ENCODE results near the gene UQCRQ. TPM values are rescaled to one million over a fixed set of nuclear protein-coding genes. Genes with fewer than 3 reads are reported as not detected.

Gene UQCRQ
- total and polyA plus RNA-seq, 2 donors (not counting 1 experiment from before 2014, with no cell fraction given): 71.1 to 90.0 TPM

DNA sequence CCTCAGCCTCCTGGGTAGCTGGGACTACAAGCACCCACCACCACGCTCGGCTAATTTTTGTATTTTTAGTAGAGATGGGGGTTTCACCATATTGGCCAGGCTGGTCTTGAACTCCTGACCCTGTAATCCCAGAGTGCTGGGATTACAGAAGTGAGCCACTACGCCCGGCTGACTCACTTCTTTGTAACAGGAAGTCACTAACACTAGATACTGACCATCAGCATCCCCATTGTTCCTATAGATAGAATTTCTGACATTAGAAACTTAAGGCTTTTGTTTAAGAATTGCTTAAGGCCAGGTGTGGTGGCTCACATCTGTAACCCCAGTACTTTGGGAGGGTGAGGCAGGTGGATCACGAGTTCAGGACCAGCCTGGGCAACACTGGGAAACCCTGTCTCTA is 49.2 kb downstream of the UQCRQ start:
- peaks cover 32% of the 10 kb centered on the region for H4K20me1 ChIP-seq (ENCODE audit: control insufficient read depth, insufficient read depth, low read length, poor library complexity, severe bottlenecking)
- no peak overlapping the region for H3K27ac ChIP-seq (ENCODE audit: low read length in 2 of 2)
- DNase-seq (no peak), ATAC-seq (ENCODE audit: low read depth) (no peak)
- no peak overlapping the region for H3K4me2 ChIP-seq (replicated peaks; ENCODE audit: low read depth, low read length, poor library complexity, severe bottlenecking)
- H3K27me3 ChIP-seq (replicated peaks in 1 of 4; ENCODE audit: control extremely low read depth in 1 of 4, control insufficient read depth in 3 of 4, insufficient read depth in 4 of 4, low read length in 3 of 4): no peaks in the 10 kb centered on the region
- intact Hi-C loops (cut with micrococcal nuclease): no loop called here
- H3K9me3 Mint-ChIP-seq (ENCODE audit: insufficient read depth): no peaks in the 10 kb centered on the region
- H3K27me3 Mint-ChIP-seq: no peaks in the 10 kb centered on the region
- no peak overlapping the region for H3K4me3 Mint-ChIP-seq
- no peaks in the 10 kb centered on the region for H3K4me1 ChIP-seq (ENCODE audit: control insufficient read depth in 2 of 2, insufficient read depth in 2 of 2, low read length in 2 of 2)
- ChIA-PET POLR2A (no interaction called here), CTCF (interaction anchor here (1.2 kb wide), 1 partner anchor 9 kb away, joined by 3 read pairs; no protein-coding TSS in a partner anchor)
- H3K9me3 ChIP-seq (ENCODE audit: control extremely low read depth in 1 of 3, control insufficient read depth in 2 of 3, insufficient read depth in 1 of 3, low read length in 2 of 3): no peaks in the 10 kb centered on the region
- TF ChIP-seq EZH2 (IDR thresholded peaks at IDR 0.05; ENCODE audit: borderline replicate concordance, insufficient read depth, low read depth, low read length, poor library complexity, severe bottlenecking): no peak
- TF ChIP-seq, protein P1, sequence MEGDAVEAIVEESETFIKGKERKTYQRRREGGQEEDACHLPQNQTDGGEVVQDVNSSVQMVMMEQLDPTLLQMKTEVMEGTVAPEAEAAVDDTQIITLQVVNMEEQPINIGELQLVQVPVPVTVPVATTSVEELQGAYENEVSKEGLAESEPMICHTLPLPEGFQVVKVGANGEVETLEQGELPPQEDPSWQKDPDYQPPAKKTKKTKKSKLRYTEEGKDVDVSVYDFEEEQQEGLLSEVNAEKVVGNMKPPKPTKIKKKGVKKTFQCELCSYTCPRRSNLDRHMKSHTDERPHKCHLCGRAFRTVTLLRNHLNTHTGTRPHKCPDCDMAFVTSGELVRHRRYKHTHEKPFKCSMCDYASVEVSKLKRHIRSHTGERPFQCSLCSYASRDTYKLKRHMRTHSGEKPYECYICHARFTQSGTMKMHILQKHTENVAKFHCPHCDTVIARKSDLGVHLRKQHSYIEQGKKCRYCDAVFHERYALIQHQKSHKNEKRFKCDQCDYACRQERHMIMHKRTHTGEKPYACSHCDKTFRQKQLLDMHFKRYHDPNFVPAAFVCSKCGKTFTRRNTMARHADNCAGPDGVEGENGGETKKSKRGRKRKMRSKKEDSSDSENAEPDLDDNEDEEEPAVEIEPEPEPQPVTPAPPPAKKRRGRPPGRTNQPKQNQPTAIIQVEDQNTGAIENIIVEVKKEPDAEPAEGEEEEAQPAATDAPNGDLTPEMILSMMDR (IDR thresholded peaks at IDR 0.05): no peak
- WGBS (ENCODE audit: insufficient coverage): 80% methylated on average over 1 of the region's 5 CpGs
- H3K4me3 ChIP-seq (ENCODE audit: control extremely low read depth in 1 of 5, extremely low read depth in 1 of 5, insufficient read depth in 1 of 5, low read depth in 2 of 5, low read length in 4 of 5): no peak overlapping the region
- peaks cover 3% of the 10 kb centered on the region for H3K4me1 Mint-ChIP-seq
- peaks cover 7 to 42% of the 10 kb centered on the region in 2 experiments for H3K36me3 ChIP-seq (replicated peaks in 1 of 2; ENCODE audit: control extremely low read depth in 1 of 2, control insufficient read depth in 1 of 2, extremely low read depth in 1 of 2, insufficient read depth in 2 of 2, low read length in 1 of 2)
- peaks cover 68% of the 10 kb centered on the region for H3K79me2 ChIP-seq (ENCODE audit: control insufficient read depth, insufficient read depth, low read length)
- no peak overlapping the region for H2AFZ ChIP-seq (ENCODE audit: insufficient read depth, low read depth, low read length, poor library complexity, severe bottlenecking)
- no peak overlapping the region for H3K9ac ChIP-seq (ENCODE audit: low read length)
- H3K27ac Mint-ChIP-seq: no peak overlapping the region

DNA sequence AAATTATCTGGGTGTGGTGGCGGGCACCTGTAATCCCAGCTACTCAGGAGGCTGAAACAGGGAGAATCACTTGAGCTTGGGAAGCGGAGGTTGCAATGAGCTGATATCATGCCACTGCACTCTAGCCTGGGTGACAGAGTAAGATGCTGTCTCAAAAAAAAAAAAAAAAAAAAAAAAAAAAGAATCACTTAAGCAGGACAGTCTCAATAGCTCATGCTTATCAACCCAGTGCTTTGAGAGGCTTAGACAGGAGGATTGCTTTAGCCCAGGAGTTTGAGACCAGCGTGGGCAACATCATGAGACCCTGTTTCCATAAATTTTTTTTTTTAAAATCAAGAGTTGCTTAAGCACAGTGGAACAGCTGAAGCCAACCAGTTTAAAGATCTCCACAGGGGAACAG is 49.6 kb downstream of the UQCRQ start:
- Mint-ChIP-seq H3K27ac (no peak overlapping the region), H3K9me3 (ENCODE audit: insufficient read depth) (no peaks in the 10 kb centered on the region), H3K4me1 (peaks cover 3% of the 10 kb centered on the region), H3K27me3 (no peaks in the 10 kb centered on the region), H3K4me3 (no peak overlapping the region)
- Histone ChIP-seq H4K20me1 (ENCODE audit: control insufficient read depth, insufficient read depth, low read length, poor library complexity, severe bottlenecking) (peaks cover 31% of the 10 kb centered on the region), H3K79me2 (ENCODE audit: control insufficient read depth, insufficient read depth, low read length) (peaks cover 69% of the 10 kb centered on the region), H3K27ac (ENCODE audit: low read length in 2 of 2) (no peak overlapping the region), H3K9ac (ENCODE audit: low read length) (no peak overlapping the region), H3K4me2 (replicated peaks; ENCODE audit: low read depth, low read length, poor library complexity, severe bottlenecking) (no peak overlapping the region), H3K9me3 (ENCODE audit: control extremely low read depth in 1 of 3, control insufficient read depth in 2 of 3, insufficient read depth in 1 of 3, low read length in 2 of 3) (no peaks in the 10 kb centered on the region), H3K27me3 (replicated peaks in 1 of 4; ENCODE audit: control extremely low read depth in 1 of 4, control insufficient read depth in 3 of 4, insufficient read depth in 4 of 4, low read length in 3 of 4) (no peaks in the 10 kb centered on the region), H3K36me3 (replicated peaks in 1 of 2; ENCODE audit: control extremely low read depth in 1 of 2, control insufficient read depth in 1 of 2, extremely low read depth in 1 of 2, insufficient read depth in 2 of 2, low read length in 1 of 2) (peaks cover 5 to 42% of the 10 kb centered on the region in 2 experiments), H3K4me1 (ENCODE audit: control insufficient read depth in 2 of 2, insufficient read depth in 2 of 2, low read length in 2 of 2) (no peaks in the 10 kb centered on the region), H2AFZ (ENCODE audit: insufficient read depth, low read depth, low read length, poor library complexity, severe bottlenecking) (no peak overlapping the region), H3K4me3 (ENCODE audit: control extremely low read depth in 1 of 5, extremely low read depth in 1 of 5, insufficient read depth in 1 of 5, low read depth in 2 of 5, low read length in 4 of 5) (no peak overlapping the region)
- CTCF ChIA-PET: interaction anchor here (1.2 kb wide), 1 partner anchor 9 kb away, joined by 3 read pairs; no protein-coding TSS in a partner anchor
- 100% methylated on average over 2 of the region's 3 CpGs for WGBS (ENCODE audit: insufficient coverage)
- ATAC-seq (ENCODE audit: low read depth) (no peak), DNase-seq (no peak)
- TF ChIP-seq, protein P1 (IDR thresholded peaks at IDR 0.05): no peak
- TF ChIP-seq EZH2 (IDR thresholded peaks at IDR 0.05; ENCODE audit: borderline replicate concordance, insufficient read depth, low read depth, low read length, poor library complexity, severe bottlenecking): no peak
- intact Hi-C loops (cut with micrococcal nuclease): no loop called here
- POLR2A ChIA-PET: no interaction called here

Small RNAs within 50 kb of the gene (small RNA-seq; reads per million reads assigned to genes)
- not detected for gene RNA5SP192 (ENCODE audit: insufficient read length, low read depth, low replicate concordance)

Other genes starting within 250 kb of the UQCRQ start
- 0.42 TPM in 1 of 2 replicates, not detected in the other for gene IL13, start 208.5 kb upstream of the UQCRQ start, total RNA-seq
- gene IL13, start 208.5 kb upstream of the UQCRQ start, polyA plus RNA-seq: 0.14 and 0.45 TPM in 2 replicates
- not detected in 2 replicates for gene IL4, start 192.7 kb upstream of the UQCRQ start, total RNA-seq
- gene IL4, start 192.7 kb upstream of the UQCRQ start, polyA plus RNA-seq: not detected in 2 replicates
- 13.6 and 16.0 TPM in 2 replicates for gene KIF3A, start 129.1 kb upstream of the UQCRQ start, total RNA-seq
- 1.3 and 1.5 TPM in 2 replicates for gene KIF3A, start 129.1 kb upstream of the UQCRQ start, polyA plus RNA-seq
- 1.1 and 2.0 TPM in 2 replicates for gene CCNI2, start 119.2 kb upstream of the UQCRQ start, total RNA-seq
- 0.04 and 0.39 TPM in 2 replicates for gene CCNI2, start 119.2 kb upstream of the UQCRQ start, polyA plus RNA-seq
- gene SEPTIN8, start 89.4 kb upstream of the UQCRQ start, total RNA-seq: 3.9 and 5.9 TPM in 2 replicates
- gene SEPTIN8, start 89.4 kb upstream of the UQCRQ start, polyA plus RNA-seq: 1.3 and 4.0 TPM in 2 replicates
- gene SOWAHA, start 53.3 kb upstream of the UQCRQ start, total RNA-seq: not detected in 2 replicates
- not detected in 2 replicates for gene SOWAHA, start 53.3 kb upstream of the UQCRQ start, polyA plus RNA-seq
- gene SHROOM1, start 36.0 kb upstream of the UQCRQ start, total RNA-seq: 2.3 and 2.5 TPM in 2 replicates
- 1.1 and 1.3 TPM in 2 replicates for gene SHROOM1, start 36.0 kb upstream of the UQCRQ start, polyA plus RNA-seq
- gene GDF9, start 173 bp upstream of the UQCRQ start, total RNA-seq: 0.51 and 0.67 TPM in 2 replicates
- 0.62 and 0.88 TPM in 2 replicates for gene GDF9, start 173 bp upstream of the UQCRQ start, polyA plus RNA-seq
- gene LEAP2, start 7.0 kb downstream of the UQCRQ start, total RNA-seq: 5.4 and 5.9 TPM in 2 replicates
- 2.2 and 3.4 TPM in 2 replicates for gene LEAP2, start 7.0 kb downstream of the UQCRQ start, polyA plus RNA-seq
- gene AFF4, start 97.0 kb downstream of the UQCRQ start, total RNA-seq: 81.5 and 87.4 TPM in 2 replicates
- 16.2 and 26.1 TPM in 2 replicates for gene AFF4, start 97.0 kb downstream of the UQCRQ start, polyA plus RNA-seq
- gene ZCCHC10, start 159.9 kb downstream of the UQCRQ start, total RNA-seq: 30.6 and 34.0 TPM in 2 replicates
- 16.5 and 19.9 TPM in 2 replicates for gene ZCCHC10, start 159.9 kb downstream of the UQCRQ start, polyA plus RNA-seq
- 95.0 TPM in 2 replicates for gene HSPA4, start 185.4 kb downstream of the UQCRQ start, total RNA-seq
- gene HSPA4, start 185.4 kb downstream of the UQCRQ start, polyA plus RNA-seq: 18.1 and 36.1 TPM in 2 replicates